Keratinocyte (primary cell): Measurements from ENCODE around the gene HPSE. TPM values are rescaled to one million over a fixed set of nuclear protein-coding genes. Genes with fewer than 3 reads are reported as not detected.
"Not testable (repeated sequence)": the region's sequence is repeated elsewhere in the genome, so short reads cannot be mapped to it uniquely, and the experiment has no call there.

Experiments used
- DNase-seq: peaks from one replicate; pipeline ENCODE4 v3.0.0-alpha.2; 2011; ENCODE audit warnings: low read depth, missing footprints, low spot score
- FAIRE-seq: peaks from 2 replicates; lab custom pipeline; 2011; peaks lifted over from hg19 to GRCh38; lab: Jason Lieb, UNC
- H2AFZ ChIP-seq: 2 replicates; pipeline ENCODE4 v1.6.0; 2012; ENCODE audit warnings: low read length, control low read depth, inconsistent platforms; ENCODE audit not compliant: control insufficient read depth
- H3K27ac ChIP-seq: 2 replicates; pipeline ENCODE4 v1.5.1; 2011; ENCODE audit warnings: low read length; ENCODE audit not compliant: control insufficient read depth, insufficient read depth
- H3K27me3 ChIP-seq: 3 replicates; pipeline ENCODE4 v1.6.0; 2011; ENCODE audit warnings: low read length; ENCODE audit not compliant: control insufficient read depth, insufficient read depth; ENCODE audit errors: extremely low read depth
- H3K36me3 ChIP-seq, 2 experiments: 2 replicates in 1 of 2; 3 replicates in 1 of 2; pipeline ENCODE4 v1.5.1; 2011; ENCODE audit warnings: low read length in 2 of 2, mild to moderate bottlenecking in 1 of 2; ENCODE audit not compliant: control insufficient read depth in 2 of 2, insufficient read depth in 2 of 2; ENCODE audit errors: extremely low read depth in 1 of 2
- H3K4me1 ChIP-seq: 3 replicates; pipeline ENCODE4 v1.5.1; 2011; ENCODE audit warnings: low read length; ENCODE audit not compliant: control insufficient read depth, insufficient read depth; ENCODE audit errors: extremely low read depth
- H3K4me2 ChIP-seq: 3 replicates; pipeline ENCODE4 v1.6.0; 2011; ENCODE audit warnings: low read depth, low read length; ENCODE audit not compliant: control insufficient read depth, insufficient read depth; ENCODE audit errors: extremely low read depth
- H3K4me3 ChIP-seq, 3 experiments: fragments of 200-600 bp in 1 of 3; sonication (generic) in 1 of 3; 2 replicates in 2 of 3; 3 replicates in 1 of 3; pipeline ENCODE4 v1.5.1; 2011 to 2016; ENCODE audit warnings: low read length in 3 of 3, mild to moderate bottlenecking in 3 of 3, control low read depth in 2 of 3, inconsistent platforms in 1 of 3, low read depth in 1 of 3, mixed read lengths in 1 of 3, mixed run types in 1 of 3, moderate library complexity in 1 of 3; ENCODE audit not compliant: control insufficient read depth in 2 of 3, insufficient read depth in 2 of 3; ENCODE audit errors: extremely low read depth in 1 of 3
- H3K79me2 ChIP-seq: 2 replicates; pipeline ENCODE4 v1.6.0; 2012; ENCODE audit warnings: low read length; ENCODE audit not compliant: control insufficient read depth, insufficient read depth
- H3K9ac ChIP-seq: 3 replicates; pipeline ENCODE4 v1.6.0; 2011; ENCODE audit warnings: low read length; ENCODE audit not compliant: control insufficient read depth, insufficient read depth; ENCODE audit errors: extremely low read depth
- H3K9me1 ChIP-seq: 3 replicates; pipeline ENCODE4 v1.6.0; 2011; ENCODE audit warnings: low read length; ENCODE audit not compliant: control insufficient read depth, insufficient read depth; ENCODE audit errors: extremely low read depth
- H3K9me3 ChIP-seq: 2 replicates; pipeline ENCODE4 v1.5.1; 2012; ENCODE audit warnings: low read depth, low read length; ENCODE audit not compliant: control insufficient read depth
- H4K20me1 ChIP-seq: 3 replicates; pipeline ENCODE4 v1.6.0; 2011; ENCODE audit warnings: low read length; ENCODE audit not compliant: control insufficient read depth, insufficient read depth; ENCODE audit errors: extremely low read depth
- EZH2 ChIP-seq: IDR thresholded peaks from one replicate; pipeline ENCODE4 v1.6.1; 2012; ENCODE audit warnings: inconsistent platforms, mild to moderate bottlenecking, low read length, moderate library complexity
- dilution Hi-C: fragments of 300-500 bp; cut with MboI; formaldehyde crosslinking; loops from one replicate; pipeline ENCODE4 v1.7.0; 2020; ENCODE audit warnings: low sequenced_read_pairs; ENCODE audit not compliant: extremely low pct_ligation_motif_present
- polyA plus RNA-seq, 5 experiments: library from polyadenylated mRNA; depleted of rRNA in 3 of 5; stranded (reverse) in 3 of 5; stranded (forward) in 1 of 5; unstranded in 1 of 5; fragments of >200 nt; gene quantifications; 1 replicate in 1 of 5; 2 replicates in 3 of 5; 3 replicates in 1 of 5; pipeline versions ENCODE4 v1.2.1 to v1.2.3, GENCODE V29; 2011 to 2012; ENCODE audit warnings: missing spikeins in 2 of 5, low read depth in 1 of 5, low replicate concordance in 1 of 5
- TF ChIP-seq, protein P1 (sequence below), 3 experiments: IDR thresholded peaks in 1 of 3; conservative IDR thresholded peaks in 1 of 3; optimal IDR thresholded peaks in 1 of 3; 2 replicates in 2 of 3; 3 replicates in 1 of 3; pipeline versions ENCODE3 to v1.5.1; 2011; ENCODE audit warnings: low read length in 3 of 3, mild to moderate bottlenecking in 3 of 3, moderate library complexity in 2 of 3, control low read depth in 1 of 3, inconsistent platforms in 1 of 3; ENCODE audit not compliant: insufficient read depth in 2 of 3; ENCODE audit errors: extremely low read depth in 1 of 3

HPSE gene
- polyA plus RNA-seq, 1 donor (not counting 4 experiments of a cell fraction or from before 2014, with no cell fraction given) = 5.7 TPM

GRCh38 chr4:83326546-83326945 lies 8.1 kb downstream of the HPSE start:
- Histone ChIP-seq H3K4me1 (peaks cover 11% of the 10 kb centered on the region), H3K27ac (no peak overlapping the region), H2AFZ (no peak overlapping the region), H3K79me2 (no peaks in the 10 kb centered on the region), H3K4me3 (no peak overlapping the region), H3K9me1 (peaks cover 2% of the 10 kb centered on the region), H3K36me3 (peaks cover 0 to 3% of the 10 kb centered on the region in 2 experiments), H3K9me3 (no peaks in the 10 kb centered on the region), H4K20me1 (no peaks in the 10 kb centered on the region), H3K9ac (no peak overlapping the region), H3K4me2 (no peak overlapping the region), H3K27me3 (no peaks in the 10 kb centered on the region)
- DNase-seq (no peak), FAIRE-seq (no peak)
- TF ChIP-seq, protein P1, sequence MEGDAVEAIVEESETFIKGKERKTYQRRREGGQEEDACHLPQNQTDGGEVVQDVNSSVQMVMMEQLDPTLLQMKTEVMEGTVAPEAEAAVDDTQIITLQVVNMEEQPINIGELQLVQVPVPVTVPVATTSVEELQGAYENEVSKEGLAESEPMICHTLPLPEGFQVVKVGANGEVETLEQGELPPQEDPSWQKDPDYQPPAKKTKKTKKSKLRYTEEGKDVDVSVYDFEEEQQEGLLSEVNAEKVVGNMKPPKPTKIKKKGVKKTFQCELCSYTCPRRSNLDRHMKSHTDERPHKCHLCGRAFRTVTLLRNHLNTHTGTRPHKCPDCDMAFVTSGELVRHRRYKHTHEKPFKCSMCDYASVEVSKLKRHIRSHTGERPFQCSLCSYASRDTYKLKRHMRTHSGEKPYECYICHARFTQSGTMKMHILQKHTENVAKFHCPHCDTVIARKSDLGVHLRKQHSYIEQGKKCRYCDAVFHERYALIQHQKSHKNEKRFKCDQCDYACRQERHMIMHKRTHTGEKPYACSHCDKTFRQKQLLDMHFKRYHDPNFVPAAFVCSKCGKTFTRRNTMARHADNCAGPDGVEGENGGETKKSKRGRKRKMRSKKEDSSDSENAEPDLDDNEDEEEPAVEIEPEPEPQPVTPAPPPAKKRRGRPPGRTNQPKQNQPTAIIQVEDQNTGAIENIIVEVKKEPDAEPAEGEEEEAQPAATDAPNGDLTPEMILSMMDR (optimal IDR thresholded peaks at IDR 0.05 in 1 of 3, IDR thresholded peaks at IDR 0.05 in 1 of 3, conservative IDR thresholded peaks at IDR 0.05 in 1 of 3; ENCODE audit: extremely low read depth in 1 of 3, insufficient read depth in 2 of 3, low read length in 3 of 3) = no peak
- TF ChIP-seq EZH2 = no peak
- dilution Hi-C loops = no loop called here

- FAIRE-seq, dilution Hi-C loops: not testable (repeated sequence)
Measured at GRCh38 chr4:83325306-83325705, 9.3 kb downstream of the HPSE start.

DNA sequence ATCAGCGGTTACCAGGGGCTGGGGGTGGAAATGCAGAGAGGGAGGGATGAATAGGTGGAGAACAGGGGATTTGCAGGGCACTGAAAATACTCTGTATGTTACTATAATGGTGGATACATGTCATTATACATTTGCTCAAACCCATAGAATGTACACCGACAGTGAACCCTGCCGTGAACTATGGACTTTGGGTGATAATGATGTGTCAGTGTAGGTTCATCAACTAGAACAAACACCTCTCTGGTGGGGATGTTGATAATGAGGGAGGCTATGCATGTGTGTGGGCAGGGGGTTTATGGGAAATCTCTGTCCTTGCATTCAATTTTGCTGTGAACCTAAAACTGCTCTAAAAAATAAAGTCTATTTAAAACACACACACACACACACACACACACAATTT lies 11.5 kb downstream of the HPSE start:
- Histone ChIP-seq H3K27ac (no peak overlapping the region), H3K9me3 (no peaks in the 10 kb centered on the region), H3K4me2 (no peak overlapping the region), H4K20me1 (no peaks in the 10 kb centered on the region), H3K79me2 (no peaks in the 10 kb centered on the region), H3K4me3 (no peak overlapping the region), H3K9ac (no peak overlapping the region), H3K9me1 (no peaks in the 10 kb centered on the region), H2AFZ (no peak overlapping the region), H3K4me1 (peaks cover 2% of the 10 kb centered on the region), H3K27me3 (no peaks in the 10 kb centered on the region), H3K36me3 (peaks cover 0 to 8% of the 10 kb centered on the region in 2 experiments)
- no peak for FAIRE-seq
- dilution Hi-C loops = no loop called here
- no peak for DNase-seq
- TF ChIP-seq, protein P1 (optimal IDR thresholded peaks at IDR 0.05 in 1 of 3, IDR thresholded peaks at IDR 0.05 in 1 of 3, conservative IDR thresholded peaks at IDR 0.05 in 1 of 3; ENCODE audit: extremely low read depth in 1 of 3, insufficient read depth in 2 of 3, low read length in 3 of 3) = no peak
- no peak for TF ChIP-seq EZH2

More at GRCh38 chr4:83325306-83325705, 9.3 kb downstream of the HPSE start:
- not testable (repeated sequence) for H3K27ac ChIP-seq, H4K20me1 ChIP-seq, H3K9me3 ChIP-seq, H3K79me2 ChIP-seq, H3K27me3 ChIP-seq, H2AFZ ChIP-seq, H3K9ac ChIP-seq, H3K4me3 ChIP-seq, H3K4me2 ChIP-seq, H3K9me1 ChIP-seq, DNase-seq, H3K36me3 ChIP-seq
- H3K4me1 ChIP-seq = peaks cover 12% of the 10 kb centered on the region
